Sigmoid colon (tissue), 4 donors: ENCODE results near the gene EYA3.
A peak's percentile ranks its signal among the peaks of the same experiment; 100 is the strongest.

Experiments used
- POLR2AphosphoS5 ChIP-seq, 4 donors: sonication (generic); formaldehyde crosslinking; IDR thresholded peaks; one replicate each; pipeline ENCODE4 v1.6.1; 2017; ENCODE audit warnings: antibody characterized with exemption in 4 of 4
- TF ChIP-seq, protein P1 (sequence below), 4 experiments: fragments of 450-650 bp in 3 of 4; fragments of 200-600 bp in 1 of 4; IDR thresholded peaks; one replicate each; pipeline ENCODE4 v1.5.1; 2016 to 2019; ENCODE audit warnings: antibody characterized with exemption in 4 of 4, mild to moderate bottlenecking in 3 of 4, moderate library complexity in 2 of 4

DNA sequence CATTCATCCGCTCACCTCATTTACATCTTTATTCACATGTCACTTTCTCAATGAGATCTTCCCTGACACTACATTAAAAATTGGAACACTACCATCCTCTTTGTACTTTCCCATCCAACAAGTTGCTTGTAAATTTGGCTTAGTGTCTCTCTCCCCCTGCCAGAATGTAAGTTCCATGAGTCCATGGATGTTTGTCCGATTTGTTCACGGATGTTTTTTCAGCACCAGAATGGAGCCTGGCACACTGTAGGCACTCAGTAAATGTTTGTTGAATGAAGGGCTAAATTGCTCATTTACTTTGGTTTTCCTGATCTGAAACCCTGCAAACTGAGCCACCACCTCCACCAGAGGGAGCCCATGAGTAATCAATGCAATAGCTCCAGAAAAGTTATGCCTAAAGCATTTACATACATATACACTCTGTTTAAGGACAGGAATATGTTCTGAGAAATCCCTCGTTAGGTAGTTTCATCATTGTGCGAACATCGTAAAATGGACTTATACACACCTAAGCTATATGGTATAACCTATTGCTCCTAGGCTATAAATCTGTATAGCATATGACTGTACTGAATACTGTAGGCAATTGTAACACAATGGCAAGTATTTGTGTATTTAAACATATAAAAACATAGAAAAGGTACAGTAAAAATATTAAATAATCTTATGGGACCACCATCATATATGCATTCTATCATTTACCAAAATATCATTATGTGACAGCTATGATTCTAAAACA is 2.8 kb upstream of the EYA3 start:
- TF ChIP-seq, protein P1, sequence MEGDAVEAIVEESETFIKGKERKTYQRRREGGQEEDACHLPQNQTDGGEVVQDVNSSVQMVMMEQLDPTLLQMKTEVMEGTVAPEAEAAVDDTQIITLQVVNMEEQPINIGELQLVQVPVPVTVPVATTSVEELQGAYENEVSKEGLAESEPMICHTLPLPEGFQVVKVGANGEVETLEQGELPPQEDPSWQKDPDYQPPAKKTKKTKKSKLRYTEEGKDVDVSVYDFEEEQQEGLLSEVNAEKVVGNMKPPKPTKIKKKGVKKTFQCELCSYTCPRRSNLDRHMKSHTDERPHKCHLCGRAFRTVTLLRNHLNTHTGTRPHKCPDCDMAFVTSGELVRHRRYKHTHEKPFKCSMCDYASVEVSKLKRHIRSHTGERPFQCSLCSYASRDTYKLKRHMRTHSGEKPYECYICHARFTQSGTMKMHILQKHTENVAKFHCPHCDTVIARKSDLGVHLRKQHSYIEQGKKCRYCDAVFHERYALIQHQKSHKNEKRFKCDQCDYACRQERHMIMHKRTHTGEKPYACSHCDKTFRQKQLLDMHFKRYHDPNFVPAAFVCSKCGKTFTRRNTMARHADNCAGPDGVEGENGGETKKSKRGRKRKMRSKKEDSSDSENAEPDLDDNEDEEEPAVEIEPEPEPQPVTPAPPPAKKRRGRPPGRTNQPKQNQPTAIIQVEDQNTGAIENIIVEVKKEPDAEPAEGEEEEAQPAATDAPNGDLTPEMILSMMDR (IDR thresholded peaks at IDR 0.05) = peak; percentile 35 to 73 (median 48)
- TF ChIP-seq POLR2AphosphoS5 (IDR thresholded peaks at IDR 0.05) = no peak
